B cell (primary cell): ENCODE results near the gene FAM170B. TPM values are rescaled to one million over a fixed set of nuclear protein-coding genes. Genes with fewer than 3 reads are reported as not detected.

Experiments
- ATAC-seq: fragments of 200-7000 bp; cut with Tn5 transposase; one replicate; pipeline ENCODE4 v1.10.0; 2021; ENCODE audit warnings: low read depth, mild to moderate bottlenecking, moderate number of reproducible peaks, moderate library complexity
- CTCF ChIA-PET: fragments of 350-600 bp; sonication (Branson Sonifier 250); formaldehyde crosslinking; loops from one replicate; lab custom pipeline; 2021; ENCODE audit warnings: antibody characterized with exemption, inconsistent platforms; lab: Charles Lee
- POLR2A ChIA-PET: fragments of 350-600 bp; sonication (Branson Sonifier 250); formaldehyde crosslinking; loops from one replicate; lab custom pipeline; 2021; ENCODE audit warnings: antibody characterized with exemption; lab: Charles Lee
- DNase-seq: peaks from one replicate; pipeline ENCODE4 v3.0.0; 2013
- H2AFZ ChIP-seq: 2 replicates; pipeline ENCODE4 v1.6.1; 2012; ENCODE audit warnings: mild to moderate bottlenecking, low read depth, low read length; ENCODE audit not compliant: insufficient read depth, poor library complexity, severe bottlenecking
- H3K27ac ChIP-seq, 2 donors: 1 replicate in 1 of 2; 2 replicates in 1 of 2; pipeline ENCODE4 v1.5.1; 2012 to 2013; ENCODE audit warnings: low read length in 2 of 2, mild to moderate bottlenecking in 2 of 2, moderate library complexity in 1 of 2
- H3K27me3 ChIP-seq, 4 experiments: fragments of 200-600 bp in 1 of 4; sonication (generic) in 1 of 4; replicated peaks in 1 of 4; 1 replicate in 2 of 4; 2 replicates in 2 of 4; pipeline versions ENCODE4 v1.6.1 to v1.7.0; 2013 to 2016; ENCODE audit warnings: low read length in 3 of 4, mild to moderate bottlenecking in 2 of 4, mixed read lengths in 1 of 4, moderate library complexity in 1 of 4; ENCODE audit not compliant: insufficient read depth in 4 of 4, control insufficient read depth in 3 of 4; ENCODE audit errors: control extremely low read depth in 1 of 4
- H3K36me3 ChIP-seq, 2 experiments: replicated peaks in 1 of 2; 1 replicate in 1 of 2; 2 replicates in 1 of 2; pipeline versions ENCODE4 v1.6.1 to v1.7.1; 2013; ENCODE audit warnings: low read length in 1 of 2; ENCODE audit not compliant: insufficient read depth in 2 of 2, control insufficient read depth in 1 of 2; ENCODE audit errors: control extremely low read depth in 1 of 2, extremely low read depth in 1 of 2
- H3K4me1 ChIP-seq, 2 donors: fragments of 200-600 bp in 1 of 2; sonication (generic) in 1 of 2; 1 replicate in 1 of 2; 2 replicates in 1 of 2; pipeline versions ENCODE4 v1.5.1 to v1.6.1; 2013 to 2017; ENCODE audit warnings: low read length in 2 of 2; ENCODE audit not compliant: control insufficient read depth in 2 of 2, insufficient read depth in 2 of 2
- H3K4me2 ChIP-seq: replicated peaks from 2 replicates; pipeline ENCODE3; 2012; ENCODE audit warnings: mild to moderate bottlenecking, low read depth, low read length; ENCODE audit not compliant: poor library complexity, severe bottlenecking
- H3K4me3 ChIP-seq, 5 experiments: fragments of 200-600 bp in 1 of 5; sonication (generic) in 1 of 5; 1 replicate in 3 of 5; 2 replicates in 2 of 5; pipeline versions ENCODE4 v1.5.1 to v1.7.0; 2011 to 2016; ENCODE audit warnings: low read length in 4 of 5, mild to moderate bottlenecking in 4 of 5, low read depth in 2 of 5, control low read depth in 1 of 5, moderate library complexity in 1 of 5; ENCODE audit not compliant: insufficient read depth in 1 of 5; ENCODE audit errors: control extremely low read depth in 1 of 5, extremely low read depth in 1 of 5
- H3K79me2 ChIP-seq: fragments of 200-600 bp; sonication (generic); one replicate; pipeline ENCODE4 v1.6.0; 2016; ENCODE audit warnings: low read length; ENCODE audit not compliant: control insufficient read depth, insufficient read depth
- H3K9ac ChIP-seq: fragments of 200-600 bp; sonication (generic); 2 replicates; pipeline ENCODE4 v1.6.1; 2017; ENCODE audit warnings: mild to moderate bottlenecking, low read length, moderate library complexity
- H3K9me3 ChIP-seq, 3 donors: one replicate each; pipeline versions ENCODE4 v1.6.1 to v1.7.1; 2013; ENCODE audit warnings: low read length in 2 of 3; ENCODE audit not compliant: control insufficient read depth in 2 of 3, insufficient read depth in 1 of 3; ENCODE audit errors: control extremely low read depth in 1 of 3
- H4K20me1 ChIP-seq: 2 replicates; pipeline ENCODE4 v1.6.0; 2012; ENCODE audit warnings: mild to moderate bottlenecking, low read length; ENCODE audit not compliant: insufficient read depth, control insufficient read depth, poor library complexity, severe bottlenecking
- H3K27ac Mint-ChIP-seq: one replicate; pipeline ENCODE4 v1.8.0; 2021; ENCODE audit warnings: mixed read lengths
- H3K27me3 Mint-ChIP-seq: one replicate; pipeline ENCODE4 v1.8.0; 2021; ENCODE audit warnings: mixed read lengths
- H3K4me1 Mint-ChIP-seq: one replicate; pipeline ENCODE4 v1.8.0; 2021; ENCODE audit warnings: mixed read lengths
- H3K4me3 Mint-ChIP-seq: one replicate; pipeline ENCODE4 v1.8.0; 2021; ENCODE audit warnings: mixed read lengths
- H3K9me3 Mint-ChIP-seq: one replicate; pipeline ENCODE4 v1.8.0; 2022; ENCODE audit warnings: mixed read lengths; ENCODE audit not compliant: insufficient read depth
- CTCF ChIP-seq: fragments of 200-600 bp; IDR thresholded peaks from one replicate; pipeline ENCODE4 v1.8.0; 2022; ENCODE audit warnings: antibody characterized with exemption, mild to moderate bottlenecking
- EZH2 ChIP-seq: IDR thresholded peaks from 2 replicates; pipeline ENCODE4 v1.6.1; 2012; ENCODE audit warnings: borderline replicate concordance, low read depth, mild to moderate bottlenecking, moderate library complexity, low read length; ENCODE audit not compliant: insufficient read depth, poor library complexity, severe bottlenecking
- WGBS: methylation state at CpG from one replicate; pipeline ENCODE4 v1.1.5; 2013; ENCODE audit warnings: missing lambda C conversion rate; ENCODE audit not compliant: insufficient coverage; 5-methylcytosine and 5-hydroxymethylcytosine counted together
- intact Hi-C: fragments of 100-400 bp; cut with micrococcal nuclease; formaldehyde crosslinking; loops from one replicate; pipeline ENCODE4 v1.10.0; 2022
- polyA plus RNA-seq: library from polyadenylated mRNA; depleted of rRNA; stranded (reverse); fragments of >200 nt; gene quantifications from 2 replicates; pipeline ENCODE4 v1.2.3, GENCODE V29; 2012
- total RNA-seq, 2 donors: library from RNA; stranded (reverse); fragments of 120-200 nt in 1 of 2; gene quantifications; 1 replicate in 1 of 2; 2 replicates in 1 of 2; pipeline versions ENCODE4 v1.2.3 to v1.2.4, GENCODE V29; 2013 to 2022

The FAM170B gene
- total and polyA plus RNA-seq, 2 donors (not counting 1 experiment from before 2014, with no cell fraction given) = not detected

GRCh38 chr10:49131507-49132361 is 2.1 kb downstream of the FAM170B start:
- WGBS = 93% methylated on average over 37 of the region's 37 CpGs
- Histone ChIP-seq H3K9ac (no peak overlapping the region), H3K9me3 (peaks cover 0 to 11% (median 11%) of the 10 kb centered on the region in 3 donors), H2AFZ (no peak overlapping the region), H3K27me3 (peaks cover 0 to 8% (median 0%) of the 10 kb centered on the region in 4 experiments), H3K4me1 (peaks cover 28 to 29% of the 10 kb centered on the region in 2 donors), H3K36me3 (no peaks in the 10 kb centered on the region), H4K20me1 (no peaks in the 10 kb centered on the region), H3K4me2 (no peak overlapping the region), H3K4me3 (no peak overlapping the region), H3K79me2 (no peaks in the 10 kb centered on the region), H3K27ac (no peak overlapping the region)
- CTCF ChIA-PET = no interaction called here
- Mint-ChIP-seq H3K4me3 (no peak overlapping the region), H3K4me1 (peaks cover 21% of the 10 kb centered on the region), H3K9me3 (peaks cover 2% of the 10 kb centered on the region), H3K27ac (no peak overlapping the region), H3K27me3 (peaks cover 27% of the 10 kb centered on the region)
- DNase-seq (no peak), ATAC-seq (no peak)
- POLR2A ChIA-PET = no interaction called here
- intact Hi-C loops = no loop called here
- no peak for TF ChIP-seq CTCF
- TF ChIP-seq EZH2 = no peak

GRCh38 chr10:49129376-49129775 is 4.4 kb downstream of the FAM170B start:
- H3K9me3 Mint-ChIP-seq = no peaks in the 10 kb centered on the region
- Histone ChIP-seq H3K4me3 (no peak overlapping the region), H2AFZ (no peak overlapping the region), H3K9ac (no peak overlapping the region), H3K4me2 (no peak overlapping the region), H4K20me1 (no peaks in the 10 kb centered on the region), H3K9me3 (peaks cover 0 to 8% (median 5%) of the 10 kb centered on the region in 3 donors), H3K27ac (no peak overlapping the region), H3K36me3 (no peaks in the 10 kb centered on the region), H3K27me3 (peaks cover 0 to 8% (median 0%) of the 10 kb centered on the region in 4 experiments), H3K79me2 (no peaks in the 10 kb centered on the region), H3K4me1 (peaks cover 5 to 8% of the 10 kb centered on the region in 2 donors)
- peaks cover 4% of the 10 kb centered on the region for H3K4me1 Mint-ChIP-seq
- CTCF ChIA-PET = no interaction called here
- DNase-seq (no peak), ATAC-seq (no peak)
- no peak overlapping the region for H3K4me3 Mint-ChIP-seq
- POLR2A ChIA-PET = no interaction called here
- no peak overlapping the region for H3K27ac Mint-ChIP-seq
- H3K27me3 Mint-ChIP-seq = peaks cover 27% of the 10 kb centered on the region
- TF ChIP-seq CTCF (no peak), EZH2 (no peak)
- intact Hi-C loops = no loop called here
- 87% methylated on average over 1 of the region's 1 CpG for WGBS
